IMR-90 (cell line): Measurements from ENCODE around the gene WDR45B. TPM values are rescaled to one million over a fixed set of nuclear protein-coding genes. Genes with fewer than 3 reads are reported as not detected.

Experiments used
- ATAC-seq: fragments of 200-7000 bp; cut with Tn5 transposase; 2 replicates; pipeline ENCODE4 v1.9.1; 2020; ENCODE audit warnings: low read depth, mild to moderate bottlenecking, moderate library complexity
- BruUV-seq: library from RNA; stranded (reverse); fragments of 400-500 nt; replicated peaks from 2 replicates; lab custom pipeline; 2021; lab: Mats Ljungman, UMichigan
- CTCF ChIA-PET: fragments of 300-600 bp; formaldehyde crosslinking; extraction: SDS; loops from one replicate; lab custom pipeline; 2021; ENCODE audit warnings: antibody characterized with exemption; lab: Yijun Ruan, JAX
- POLR2A ChIA-PET: fragments of 300-600 bp; sonication (Branson Sonifier 250); formaldehyde crosslinking; loops from one replicate; lab custom pipeline; 2022; ENCODE audit warnings: antibody characterized with exemption; ENCODE audit not compliant: unreplicated experiment; lab: Charles Lee
- DNase-seq: peaks from one replicate; pipeline ENCODE4 v3.0.0; 2013
- H2AFZ ChIP-seq: replicated peaks from 2 replicates; pipeline ENCODE3; 2013; ENCODE audit warnings: low read length, mild to moderate bottlenecking; ENCODE audit not compliant: poor library complexity
- H2AK5ac ChIP-seq: 2 replicates; pipeline ENCODE4 v1.6.1; 2013; ENCODE audit warnings: low read depth, low read length, inconsistent platforms
- H2AK9ac ChIP-seq: replicated peaks from 2 replicates; pipeline ENCODE3; 2013; ENCODE audit warnings: mild to moderate bottlenecking, low read depth, low read length, moderate library complexity; ENCODE audit not compliant: poor library complexity
- H2BK120ac ChIP-seq: 2 replicates; pipeline ENCODE4 v1.6.1; 2013; ENCODE audit warnings: low read depth, low read length, inconsistent platforms
- H2BK15ac ChIP-seq: 3 replicates; pipeline ENCODE4 v1.6.1; 2013; ENCODE audit warnings: low read depth, low read length, inconsistent platforms
- H2BK20ac ChIP-seq: 2 replicates; pipeline ENCODE4 v1.6.1; 2013; ENCODE audit warnings: low read depth, mild to moderate bottlenecking, inconsistent platforms, low read length, moderate library complexity
- H2BK5ac ChIP-seq: 2 replicates; pipeline ENCODE4 v1.6.1; 2013; ENCODE audit warnings: mild to moderate bottlenecking, low read depth, low read length, inconsistent platforms; ENCODE audit not compliant: poor library complexity, severe bottlenecking
- H3K14ac ChIP-seq: replicated peaks from 2 replicates; pipeline ENCODE4 v1.6.1; 2013; ENCODE audit warnings: low read depth, low read length, inconsistent platforms
- H3K18ac ChIP-seq: 2 replicates; pipeline ENCODE4 v1.6.1; 2013; ENCODE audit warnings: low read depth, low read length, control low read depth
- H3K23ac ChIP-seq: 2 replicates; pipeline ENCODE4 v1.6.1; 2013; ENCODE audit warnings: low read depth, low read length, inconsistent platforms
- H3K27ac ChIP-seq: 2 replicates; pipeline ENCODE4 v1.5.1; 2013; ENCODE audit warnings: mild to moderate bottlenecking, control low read depth, low read length; ENCODE audit not compliant: insufficient read depth
- H3K27me3 ChIP-seq: 2 replicates; pipeline ENCODE4 v1.6.1; 2013; ENCODE audit warnings: low read length; ENCODE audit not compliant: control insufficient read depth, insufficient read depth
- H3K36me3 ChIP-seq: 2 replicates; pipeline ENCODE4 v1.6.1; 2013; ENCODE audit warnings: low read length, mixed read lengths; ENCODE audit not compliant: control insufficient read depth, insufficient read depth
- H3K4ac ChIP-seq: 2 replicates; pipeline ENCODE4 v1.6.1; 2013; ENCODE audit warnings: low read depth, low read length, inconsistent platforms
- H3K4me1 ChIP-seq: 2 replicates; pipeline ENCODE4 v1.6.1; 2013; ENCODE audit warnings: low read length, mixed read lengths; ENCODE audit not compliant: control insufficient read depth, insufficient read depth
- H3K4me2 ChIP-seq: 2 replicates; pipeline ENCODE4 v1.6.1; 2013; ENCODE audit warnings: low read depth, mild to moderate bottlenecking, control low read depth, low read length, moderate library complexity
- H3K4me3 ChIP-seq: 2 replicates; pipeline ENCODE4 v1.5.1; 2013; ENCODE audit warnings: low read depth, mild to moderate bottlenecking, control low read depth, low read length, moderate library complexity; ENCODE audit not compliant: insufficient read depth
- H3K56ac ChIP-seq: 2 replicates; pipeline ENCODE4 v1.6.1; 2013; ENCODE audit warnings: low read length, inconsistent platforms; ENCODE audit not compliant: insufficient read depth; ENCODE audit errors: extremely low read depth
- H3K79me1 ChIP-seq, 2 experiments: 2 replicates each; pipeline ENCODE4 v1.6.1; 2013; ENCODE audit warnings: low read length in 2 of 2, inconsistent platforms in 1 of 2, low read depth in 1 of 2
- H3K9ac ChIP-seq: 2 replicates; pipeline ENCODE4 v1.6.1; 2013; ENCODE audit warnings: low read depth, low read length, control low read depth
- H3K9me1 ChIP-seq: 2 replicates; pipeline ENCODE4 v1.6.1; 2013; ENCODE audit warnings: low read length, inconsistent platforms; ENCODE audit not compliant: insufficient read depth
- H3K9me3 ChIP-seq: 2 replicates; pipeline ENCODE4 v1.6.1; 2013; ENCODE audit warnings: low read length; ENCODE audit not compliant: control insufficient read depth, insufficient read depth
- H4K20me1 ChIP-seq: 2 replicates; pipeline ENCODE4 v1.6.1; 2013; ENCODE audit warnings: low read length, inconsistent platforms; ENCODE audit not compliant: insufficient read depth
- H4K5ac ChIP-seq: 2 replicates; pipeline ENCODE4 v1.6.1; 2013; ENCODE audit warnings: mild to moderate bottlenecking, low read depth, low read length, control low read depth
- H4K8ac ChIP-seq, 2 experiments: 2 replicates each; pipeline ENCODE4 v1.6.1; 2013; ENCODE audit warnings: low read depth in 2 of 2, low read length in 2 of 2, control low read depth in 1 of 2, inconsistent platforms in 1 of 2
- H4K91ac ChIP-seq: 2 replicates; pipeline ENCODE4 v1.6.1; 2013; ENCODE audit warnings: low read depth, low read length, inconsistent platforms; ENCODE audit not compliant: insufficient read depth
- NFE2L2 ChIP-seq: fragments of 150-350 bp; IDR thresholded peaks from 2 replicates; pipeline ENCODE4 v1.6.1; 2016; ENCODE audit warnings: low read depth, mild to moderate bottlenecking, low read length
- RFX5 ChIP-seq: IDR thresholded peaks from 2 replicates; pipeline ENCODE4 v1.8.0; 2012; ENCODE audit warnings: low read depth, mild to moderate bottlenecking, low read length, moderate library complexity
- WGBS, 2 experiments: methylation state at CpG; one replicate each; pipeline versions ENCODE4 v1.1.5 to v1.1.7; 2013; ENCODE audit warnings: missing lambda C conversion rate in 2 of 2; ENCODE audit not compliant: insufficient read length in 1 of 2; ENCODE audit errors: extremely low coverage in 2 of 2; 5-methylcytosine and 5-hydroxymethylcytosine counted together
- dilution Hi-C: fragments of 300-500 bp; cut with HindIII; formaldehyde crosslinking; loops from one replicate; pipeline ENCODE4 v1.14.3; 2018; ENCODE audit warnings: low sequenced_read_pairs; ENCODE audit not compliant: unreplicated experiment
- in situ Hi-C: fragments of 300-500 bp; cut with MboI; formaldehyde crosslinking; loops from 3 replicates; pipeline ENCODE4 v1.14.3; 2019; ENCODE audit warnings: low sequenced_read_pairs, inconsistent platforms, mixed read lengths
- intact Hi-C: fragments of 100-400 bp; cut with micrococcal nuclease; formaldehyde crosslinking; loops from 2 replicates; pipeline ENCODE4 v1.10.0; 2022
- polyA plus RNA-seq, 3 experiments: library from polyadenylated mRNA; depleted of rRNA; stranded (reverse); fragments of >200 nt; gene quantifications; 2 replicates each; pipeline ENCODE4 v1.2.3, GENCODE V29; 2012; ENCODE audit warnings: low replicate concordance in 1 of 3
- total RNA-seq: library from RNA; depleted of rRNA; stranded (reverse); fragments of >200 nt; gene quantifications from 2 replicates; pipeline ENCODE4 v1.2.3, GENCODE V29; 2012

WDR45B gene
- total and polyA plus RNA-seq, 2 of the 4 experiments (the other 2 are of a cell fraction) = 98.2 to 110 TPM

DNA sequence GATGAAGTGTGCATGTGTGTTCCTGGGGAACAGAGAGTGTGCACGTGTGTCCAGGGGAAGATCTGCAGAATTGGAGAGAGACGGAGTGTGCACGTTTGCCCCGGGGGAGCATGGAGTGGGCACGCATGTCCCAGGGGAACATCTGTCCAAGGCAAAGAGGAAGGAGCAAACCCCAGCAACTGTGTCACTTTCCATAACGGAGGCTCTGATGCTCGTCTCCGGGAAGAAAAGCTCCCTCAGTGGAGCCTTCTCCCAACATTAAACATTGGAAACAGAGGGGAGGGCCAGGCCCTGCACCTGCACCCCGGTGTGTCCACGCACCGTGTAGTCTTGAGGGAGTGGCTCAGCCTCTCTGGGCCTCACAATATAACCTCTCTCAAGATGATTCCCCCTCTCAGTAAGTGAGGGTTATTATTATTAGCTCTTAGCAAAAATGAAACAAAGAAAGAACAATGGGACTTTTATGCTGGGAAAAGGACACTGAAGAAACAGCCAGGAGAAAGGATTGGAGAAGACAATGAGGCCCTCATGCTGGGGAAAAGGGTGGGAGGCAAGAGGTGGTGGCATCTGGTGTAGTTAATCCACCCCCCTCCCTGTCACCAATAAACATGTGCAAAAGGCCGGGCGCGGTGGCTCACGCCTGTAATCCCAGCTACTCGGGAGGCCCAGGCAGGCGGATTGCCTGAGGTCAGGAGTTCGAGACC lies 42.7 kb upstream of the WDR45B start:
- H3K9me1 ChIP-seq = no peaks in the 10 kb centered on the region
- no peak overlapping the region for H2BK15ac ChIP-seq
- no peak overlapping the region for H4K5ac ChIP-seq
- H3K18ac ChIP-seq = no peak overlapping the region
- no peak overlapping the region for H4K8ac ChIP-seq
- H4K20me1 ChIP-seq = no peaks in the 10 kb centered on the region; the same call in 1 of the 2 replicates
- no peaks in the 10 kb centered on the region for H3K27me3 ChIP-seq
- no peak overlapping the region for H3K4ac ChIP-seq
- TF ChIP-seq NFE2L2 = no peak
- no peak for TF ChIP-seq RFX5
- no peak overlapping the region for H3K23ac ChIP-seq
- intact Hi-C loops (no loop called here), in situ Hi-C loops (no loop called here), dilution Hi-C loops (no loop called here)
- peaks cover 2% of the 10 kb centered on the region for H3K9me3 ChIP-seq
- H2BK20ac ChIP-seq = no peak overlapping the region
- no peak overlapping the region for H3K56ac ChIP-seq
- H2AK5ac ChIP-seq = no peak overlapping the region
- no peak overlapping the region for H2AK9ac ChIP-seq
- peaks cover 0 to 7% of the 10 kb centered on the region in 2 experiments; a peak in 2 of 4 replicates for H3K79me1 ChIP-seq
- no peak overlapping the region for H3K14ac ChIP-seq
- no peak overlapping the region for H3K9ac ChIP-seq
- no peak for ATAC-seq
- ChIA-PET POLR2A (no interaction called here), CTCF (no interaction called here)
- H2BK5ac ChIP-seq = no peak overlapping the region
- H2AFZ ChIP-seq = no peak overlapping the region
- no peaks in the 10 kb centered on the region; the same call in 1 of the 2 replicates for H3K36me3 ChIP-seq
- H3K4me3 ChIP-seq = no peak overlapping the region
- WGBS, 2 experiments = 75% methylated on average over 4 of the region's 18 CpGs; no CpG with 5 or more reads in 1 of the 2 experiments
- BruUV-seq = no TSS peak
- no peak for DNase-seq
- H4K91ac ChIP-seq = no peak overlapping the region
- H3K4me1 ChIP-seq = no peaks in the 10 kb centered on the region
- no peak overlapping the region for H3K27ac ChIP-seq
- no peak overlapping the region for H3K4me2 ChIP-seq
- H2BK120ac ChIP-seq = no peak overlapping the region
